Kidney capillary endothelial cell (primary cell): ENCODE data around the gene CRB3.
A peak's percentile ranks its signal among the peaks of the same experiment; 100 is the strongest.

Experiments
- DNase-seq: peaks from one replicate; pipeline ENCODE4 v3.0.0-alpha.2; 2018; ENCODE audit warnings: low spot score

CRB3 gene

GRCh38 chr19:6433165-6433564 lies 30.9 kb upstream of the CRB3 start:
- DNase-seq, result no peak

- DNase-seq, result no peak
Observed at GRCh38 chr19:6433663-6434062, 30.4 kb upstream of the CRB3 start, which contains the start of gene SLC25A41. SLC25A41 (minus strand) TSS chr19:6433763; CDS start chr19:6433693, 70 bp downstream.

GRCh38 chr19:6439743-6440142 lies 24.3 kb upstream of the CRB3 start:
- DNase-seq, result no peak

- DNase-seq, result no peak
Observed at GRCh38 chr19:6440905-6441304, 23.2 kb upstream of the CRB3 start.

GRCh38 chr19:6442087-6442688 lies 21.9 kb upstream of the CRB3 start:
- no peak for DNase-seq

GRCh38 chr19:6443986-6444385 lies 20.1 kb upstream of the CRB3 start:
- no peak for DNase-seq

GRCh38 chr19:6446452-6446851 lies 17.6 kb upstream of the CRB3 start:
- no peak for DNase-seq

- DNase-seq, result no peak
Observed at GRCh38 chr19:6448045-6448444, 16.0 kb upstream of the CRB3 start.

- DNase-seq, result no peak
Observed at GRCh38 chr19:6450166-6450565, 13.9 kb upstream of the CRB3 start.

GRCh38 chr19:6451583-6452222 lies 12.4 kb upstream of the CRB3 start:
- no peak for DNase-seq

- DNase-seq, result no peak
Observed at GRCh38 chr19:6452223-6452614, 11.9 kb upstream of the CRB3 start.

- DNase-seq, result no peak
Observed at GRCh38 chr19:6452899-6453298, 11.2 kb upstream of the CRB3 start.

GRCh38 chr19:6453951-6454565 lies 10.0 kb upstream of the CRB3 start:
- no peak for DNase-seq

GRCh38 chr19:6455924-6456323 lies 8.1 kb upstream of the CRB3 start:
- no peak for DNase-seq

- no peak for DNase-seq
Observed at GRCh38 chr19:6457958-6458694, 5.9 kb upstream of the CRB3 start.

GRCh38 chr19:6458695-6459261 lies 5.3 kb upstream of the CRB3 start:
- DNase-seq, result no peak

GRCh38 chr19:6459262-6460098 lies 4.6 kb upstream of the CRB3 start, which contains the start of gene SLC25A23:
SLC25A23 (minus strand) TSS chr19:6459792; CDS start chr19:6459628, 164 bp downstream.
- peak; percentile 30 for DNase-seq

- peak; percentile 90 for DNase-seq
Observed at GRCh38 chr19:6460099-6460884, 3.8 kb upstream of the CRB3 start.

- DNase-seq, result no peak
Observed at GRCh38 chr19:6465006-6465405, 935 bp downstream of the CRB3 start.

- DNase-seq, result no peak
Observed at GRCh38 chr19:6465663-6466062, 1.6 kb downstream of the CRB3 start.
